Omental fat pad (tissue), 4 donors: ENCODE measurements around the gene MORC1. TPM values are rescaled to one million over a fixed set of nuclear protein-coding genes. Genes with fewer than 3 reads are reported as not detected.

Experiments used
- ATAC-seq: fragments of 150-250 bp; one replicate; pipeline ENCODE4 v1.9.1; 2016; ENCODE audit warnings: mild to moderate bottlenecking, moderate library complexity; ENCODE audit not compliant: low FRiP score
- DNase-seq: peaks from one replicate; pipeline ENCODE4 v3.0.0-alpha.2; 2019; ENCODE audit warnings: low spot score
- total RNA-seq, 4 donors: library from RNA; depleted of rRNA; stranded (reverse); fragments of >200 nt; gene quantifications; one replicate each; pipeline ENCODE4 v1.1.0, GENCODE V29; 2016
- TF ChIP-seq, protein P1 (sequence below), 3 donors: fragments of 450-650 bp; IDR thresholded peaks; one replicate each; pipeline ENCODE4 v1.5.1; 2016 to 2017; ENCODE audit warnings: antibody characterized with exemption in 3 of 3, mild to moderate bottlenecking in 3 of 3, moderate library complexity in 2 of 3

MORC1 gene
- total RNA-seq, 4 donors from 2014 or later: 0.09 TPM; not detected in 3

DNA sequence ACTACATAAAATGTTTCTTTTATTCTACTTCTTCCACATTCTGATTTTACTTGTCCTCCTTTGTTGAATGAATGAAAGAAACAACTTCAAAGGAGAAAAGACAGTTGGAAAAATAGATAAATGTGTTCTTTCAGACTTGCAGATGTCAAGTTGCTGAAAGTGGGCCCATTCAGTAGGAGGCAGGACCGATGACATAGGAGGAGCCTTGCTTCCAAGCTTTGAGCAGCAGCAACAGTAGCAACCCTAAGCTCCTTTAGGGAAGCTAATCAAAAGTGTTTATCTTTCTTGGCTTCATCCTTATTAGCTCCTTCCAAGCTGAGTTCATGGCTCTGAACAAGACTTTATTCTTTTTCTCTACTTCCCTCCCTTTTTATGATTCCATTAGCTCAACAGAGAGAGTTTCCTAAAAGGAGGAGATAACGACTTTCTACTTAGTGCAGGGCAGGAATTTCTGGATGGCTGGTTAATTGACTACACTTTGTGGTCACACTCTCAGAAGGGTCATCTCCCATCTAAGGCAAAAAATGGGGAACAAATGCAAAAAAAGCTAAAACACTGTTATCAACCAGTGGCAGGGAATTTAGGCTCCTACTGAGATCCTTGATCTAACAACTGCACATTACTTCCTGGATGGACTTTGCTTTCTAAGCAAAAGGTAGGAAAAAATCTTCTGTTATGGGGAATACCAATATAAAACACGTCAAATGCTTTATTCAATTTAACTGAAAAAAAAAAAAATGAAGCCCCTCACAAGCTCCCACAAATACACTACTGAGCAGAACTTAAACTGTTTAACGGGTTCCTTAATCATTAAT is 4.8 kb downstream of the MORC1 start:
- TF ChIP-seq, protein P1, sequence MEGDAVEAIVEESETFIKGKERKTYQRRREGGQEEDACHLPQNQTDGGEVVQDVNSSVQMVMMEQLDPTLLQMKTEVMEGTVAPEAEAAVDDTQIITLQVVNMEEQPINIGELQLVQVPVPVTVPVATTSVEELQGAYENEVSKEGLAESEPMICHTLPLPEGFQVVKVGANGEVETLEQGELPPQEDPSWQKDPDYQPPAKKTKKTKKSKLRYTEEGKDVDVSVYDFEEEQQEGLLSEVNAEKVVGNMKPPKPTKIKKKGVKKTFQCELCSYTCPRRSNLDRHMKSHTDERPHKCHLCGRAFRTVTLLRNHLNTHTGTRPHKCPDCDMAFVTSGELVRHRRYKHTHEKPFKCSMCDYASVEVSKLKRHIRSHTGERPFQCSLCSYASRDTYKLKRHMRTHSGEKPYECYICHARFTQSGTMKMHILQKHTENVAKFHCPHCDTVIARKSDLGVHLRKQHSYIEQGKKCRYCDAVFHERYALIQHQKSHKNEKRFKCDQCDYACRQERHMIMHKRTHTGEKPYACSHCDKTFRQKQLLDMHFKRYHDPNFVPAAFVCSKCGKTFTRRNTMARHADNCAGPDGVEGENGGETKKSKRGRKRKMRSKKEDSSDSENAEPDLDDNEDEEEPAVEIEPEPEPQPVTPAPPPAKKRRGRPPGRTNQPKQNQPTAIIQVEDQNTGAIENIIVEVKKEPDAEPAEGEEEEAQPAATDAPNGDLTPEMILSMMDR (IDR thresholded peaks at IDR 0.05): no peak
- DNase-seq: no peak
- no peak for ATAC-seq

DNA sequence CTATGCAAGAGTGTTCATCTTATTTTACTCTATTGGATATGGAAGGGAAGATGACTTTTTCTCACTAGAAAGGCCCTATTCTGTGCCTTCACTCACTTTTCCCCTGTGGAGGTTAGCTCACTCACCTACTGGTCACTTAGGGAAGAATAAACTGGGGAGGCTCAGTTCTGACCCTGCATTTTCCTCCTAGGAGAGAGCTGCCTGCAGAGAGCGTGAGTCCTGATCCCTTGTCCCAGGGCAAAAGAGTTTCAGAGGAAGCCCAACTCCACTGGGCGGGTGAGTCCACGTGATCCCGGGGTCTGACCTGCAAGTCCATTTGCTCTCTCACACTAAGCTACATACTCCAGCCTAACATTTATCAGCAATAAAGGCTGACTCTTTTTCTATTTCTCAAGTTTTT is 8.4 kb downstream of the MORC1 start:
- no peak for ATAC-seq
- TF ChIP-seq, protein P1 (IDR thresholded peaks at IDR 0.05): no peak

DNA sequence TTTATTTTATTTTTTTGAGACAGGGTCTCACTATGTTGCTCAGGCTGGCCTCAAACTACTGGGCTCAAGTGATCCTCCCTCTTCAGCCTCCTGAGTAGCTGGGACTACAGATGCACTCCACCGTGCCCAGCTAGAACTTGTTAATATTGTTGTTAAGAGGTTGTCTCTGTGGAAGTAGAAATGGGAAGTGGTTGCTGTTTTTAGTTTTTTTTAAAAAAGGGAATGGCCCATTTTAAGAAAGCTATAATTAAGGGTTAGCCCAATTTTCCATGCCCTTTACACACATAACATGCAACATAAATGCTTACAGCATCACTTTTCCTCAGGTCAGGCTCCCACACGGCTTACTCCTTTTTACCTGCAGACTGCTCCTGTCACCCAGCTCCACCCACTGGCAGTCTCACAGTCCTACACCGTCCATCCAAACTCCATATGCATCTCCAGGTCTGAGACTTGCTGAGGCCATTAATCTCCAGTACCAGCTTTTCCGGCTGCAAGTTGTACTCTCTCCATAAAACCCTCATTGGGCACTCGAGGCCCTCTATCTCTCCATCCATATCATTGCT is 19.8 kb downstream of the MORC1 start:
- TF ChIP-seq, protein P1 (IDR thresholded peaks at IDR 0.05): no peak
- no peak for DNase-seq

More for the DNA sequence above, 8.4 kb downstream of the MORC1 start:
- DNase-seq: no peak

DNA sequence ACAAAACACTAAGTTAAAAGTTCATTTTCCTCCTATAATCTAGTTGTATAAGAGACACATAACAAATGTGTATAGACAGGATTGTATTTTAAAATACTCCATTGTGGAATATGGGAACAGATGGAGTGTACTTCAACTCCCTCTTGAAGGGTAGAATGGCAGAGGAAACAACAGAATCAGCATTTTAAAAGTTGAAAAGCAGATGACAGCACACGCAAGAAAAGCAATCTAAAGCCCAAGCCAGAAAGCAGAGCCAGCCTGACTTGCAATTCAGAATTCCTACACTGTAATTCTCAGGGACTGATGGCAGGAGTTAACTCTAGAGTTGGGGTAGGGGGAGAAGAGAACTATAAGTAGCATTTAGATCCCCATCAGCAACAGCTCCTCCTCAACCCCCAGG is 22.8 kb downstream of the MORC1 start:
- ATAC-seq (no peak), DNase-seq (no peak)
- TF ChIP-seq, protein P1 (IDR thresholded peaks at IDR 0.05): no peak

More for the DNA sequence above, 19.8 kb downstream of the MORC1 start:
- ATAC-seq: no peak

DNA sequence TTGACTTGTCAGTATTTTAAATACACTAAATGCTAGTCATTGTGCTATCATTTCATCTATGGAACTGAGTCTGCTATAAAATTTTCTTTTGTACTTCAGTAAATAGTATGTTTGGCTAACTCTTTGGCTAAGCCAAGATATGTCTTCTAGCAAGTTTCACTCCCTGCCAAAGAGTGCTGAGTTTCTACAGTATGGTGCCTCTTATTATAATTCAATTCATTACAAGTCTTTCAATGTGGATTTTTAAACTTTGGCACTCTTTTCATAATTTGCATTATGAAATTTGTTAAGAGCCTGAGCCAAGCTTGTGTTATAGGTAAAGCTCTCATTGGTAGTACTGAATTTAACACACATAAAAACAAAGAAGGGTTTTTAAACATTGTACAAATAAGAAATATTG is 24.4 kb downstream of the MORC1 start:
- TF ChIP-seq, protein P1 (IDR thresholded peaks at IDR 0.05): no peak
- no peak for ATAC-seq
- DNase-seq: no peak

DNA sequence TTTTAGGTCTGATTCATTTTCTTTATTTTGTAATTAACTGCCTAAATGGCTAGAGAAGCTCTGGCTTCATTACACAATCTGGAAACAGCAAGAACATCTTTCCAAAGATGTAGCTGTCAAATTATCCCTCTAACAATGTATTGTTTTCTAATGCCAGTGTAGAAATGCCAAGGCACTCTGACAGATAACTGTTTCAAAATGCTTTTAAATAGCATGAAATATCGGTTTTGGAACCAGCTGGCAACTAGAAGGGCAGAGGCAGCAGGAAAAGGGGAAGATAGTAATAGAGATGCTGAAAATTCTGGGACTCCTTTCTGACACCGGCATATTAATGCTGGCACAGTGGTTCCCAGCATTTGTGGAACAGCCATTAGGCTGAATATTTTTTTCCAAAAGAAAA is 26.1 kb downstream of the MORC1 start:
- TF ChIP-seq, protein P1 (IDR thresholded peaks at IDR 0.05): no peak
- no peak for DNase-seq
- ATAC-seq: peak; percentile 77

DNA sequence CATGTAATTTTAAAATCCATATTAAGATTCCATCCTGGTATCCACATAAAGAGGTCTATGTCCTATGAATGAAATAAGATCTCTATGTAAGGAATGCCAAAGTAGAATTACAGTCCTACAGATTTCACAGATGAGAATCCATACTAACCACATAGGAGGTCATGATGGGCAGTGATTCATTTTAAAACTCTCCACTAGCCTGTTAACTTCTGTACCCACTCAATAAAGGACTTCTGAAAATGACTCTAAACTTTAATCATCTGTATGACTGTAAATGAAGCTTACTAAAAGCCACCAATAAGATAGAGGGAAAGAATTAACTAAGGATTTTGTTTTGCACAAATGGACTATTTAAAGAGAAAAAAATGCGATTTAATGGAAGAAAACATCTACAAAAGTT is 28.7 kb downstream of the MORC1 start:
- ATAC-seq (no peak), DNase-seq (no peak)

More for the DNA sequence above, 28.7 kb downstream of the MORC1 start:
- TF ChIP-seq, protein P1 (IDR thresholded peaks at IDR 0.05): no peak
